H4 (cell line): Measurements from ENCODE around the gene AKAP13. TPM values are rescaled to one million over a fixed set of nuclear protein-coding genes. Genes with fewer than 3 reads are reported as not detected.

ENCODE experiments used
- DNase-seq: peaks from one replicate; pipeline ENCODE4 v3.0.0-alpha.2; 2015; ENCODE audit warnings: low spot score
- total RNA-seq: library from RNA; depleted of rRNA; stranded (reverse); fragments of >200 nt; shearing (Covaris generic); gene quantifications from 2 replicates; pipeline ENCODE4 v1.2.3, GENCODE V29; 2014

The AKAP13 gene
- total RNA-seq, 1 experiment from 2014 or later, result 16.6 TPM

GRCh38 chr15:85593809-85594445 lies 213.5 kb downstream of the AKAP13 start:
- no peak for DNase-seq

GRCh38 chr15:85595804-85596536 lies 215.6 kb downstream of the AKAP13 start:
- no peak for DNase-seq

GRCh38 chr15:85597155-85597815 lies 216.9 kb downstream of the AKAP13 start:
- DNase-seq, result no peak

GRCh38 chr15:85598219-85598618 lies 217.8 kb downstream of the AKAP13 start:
- DNase-seq, result no peak

GRCh38 chr15:85598718-85599398 lies 218.5 kb downstream of the AKAP13 start:
- DNase-seq, result no peak

GRCh38 chr15:85600001-85600400 lies 219.6 kb downstream of the AKAP13 start:
- DNase-seq, result no peak

GRCh38 chr15:85603160-85603559 lies 222.8 kb downstream of the AKAP13 start:
- DNase-seq, result no peak

- DNase-seq, result no peak
These were observed 223.3 kb downstream of the AKAP13 start for GRCh38 chr15:85603703-85604102.

GRCh38 chr15:85604194-85604593 lies 223.8 kb downstream of the AKAP13 start:
- no peak for DNase-seq

- no peak for DNase-seq
These were observed 226.3 kb downstream of the AKAP13 start for GRCh38 chr15:85606738-85607137.

- no peak for DNase-seq
These were observed 226.9 kb downstream of the AKAP13 start for GRCh38 chr15:85607141-85607806.

- peak; percentile 29 for DNase-seq
These were observed 227.4 kb downstream of the AKAP13 start for GRCh38 chr15:85607842-85608241.

- no peak for DNase-seq
These were observed 229.1 kb downstream of the AKAP13 start for GRCh38 chr15:85609492-85609891.

- no peak for DNase-seq
These were observed 231.0 kb downstream of the AKAP13 start for GRCh38 chr15:85611361-85611760.

- no peak for DNase-seq
These were observed 233.7 kb downstream of the AKAP13 start for GRCh38 chr15:85614059-85614458.

GRCh38 chr15:85615930-85616329 lies 235.5 kb downstream of the AKAP13 start:
- peak; percentile 29 for DNase-seq

- no peak for DNase-seq
These were observed 236.2 kb downstream of the AKAP13 start for GRCh38 chr15:85616549-85617110.

GRCh38 chr15:85618228-85618505 lies 237.8 kb downstream of the AKAP13 start:
- no peak for DNase-seq

- DNase-seq, result peak; percentile 84
These were observed 238.6 kb downstream of the AKAP13 start for GRCh38 chr15:85618956-85619491.

- no peak for DNase-seq
These were observed 239.7 kb downstream of the AKAP13 start for GRCh38 chr15:85619992-85620689.

GRCh38 chr15:85620690-85621049 lies 240.3 kb downstream of the AKAP13 start:
- no peak for DNase-seq
